Measurements from ENCODE around the gene USP31.

Gene USP31

GRCh38 chr16:23149267-23149992 is at the start of gene USP31:
Gene USP31 (minus strand): TSS chr16:23149452. CDS start chr16:23149270, 182 bp downstream.
- in situ Hi-C loops (cut with MboI; ENCODE audit: low sequenced_read_pairs) = no loop called here

GRCh38 chr16:23196539-23196938 is 47.3 kb upstream of the USP31 start:
- in situ Hi-C loops (cut with MboI; ENCODE audit: low sequenced_read_pairs) = no loop called here

DNA sequence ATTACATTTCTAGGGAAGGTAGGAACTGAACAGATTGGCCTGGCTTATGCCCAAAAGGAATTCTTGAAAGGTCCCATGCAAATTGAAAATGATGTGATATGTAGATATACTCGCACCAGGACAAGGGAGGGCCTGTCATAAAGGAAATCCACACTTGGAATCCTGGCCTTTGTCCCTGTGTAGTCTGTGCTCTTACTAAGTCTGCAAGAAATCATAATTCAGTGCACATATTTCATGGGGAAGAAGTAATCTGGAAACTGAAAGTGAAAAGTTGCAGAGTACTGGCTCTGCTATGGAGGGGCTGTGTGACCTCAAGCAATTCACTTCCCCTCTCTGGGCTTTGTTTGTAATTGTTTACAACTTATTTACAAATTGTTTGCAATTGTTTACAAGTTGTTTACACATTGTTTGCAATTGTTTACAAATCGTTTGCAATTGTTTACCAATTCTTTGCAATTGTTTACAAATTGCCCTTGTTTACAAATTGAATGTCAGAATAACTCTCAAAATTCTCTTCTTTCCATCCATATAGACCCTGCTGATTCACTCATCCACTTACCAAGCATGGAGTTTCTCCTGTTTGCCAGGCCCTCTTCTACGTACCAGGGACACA is 46.2 kb upstream of the USP31 start:
- in situ Hi-C loops (cut with MboI; ENCODE audit: low sequenced_read_pairs) = no loop called here

GRCh38 chr16:23194497-23195221 is 45.4 kb upstream of the USP31 start:
- in situ Hi-C loops (cut with MboI; ENCODE audit: low sequenced_read_pairs) = no loop called here

GRCh38 chr16:23188911-23189310 is 39.7 kb upstream of the USP31 start:
- in situ Hi-C loops (cut with MboI; ENCODE audit: low sequenced_read_pairs) = no loop called here

GRCh38 chr16:23187341-23187740 is 38.1 kb upstream of the USP31 start:
- in situ Hi-C loops (cut with MboI; ENCODE audit: low sequenced_read_pairs) = no loop called here

- in situ Hi-C loops (cut with MboI; ENCODE audit: low sequenced_read_pairs) = no loop called here
Measured at GRCh38 chr16:23186171-23186570, 36.9 kb upstream of the USP31 start.

GRCh38 chr16:23185656-23186055 is 36.4 kb upstream of the USP31 start:
- in situ Hi-C loops (cut with MboI; ENCODE audit: low sequenced_read_pairs) = no loop called here

DNA sequence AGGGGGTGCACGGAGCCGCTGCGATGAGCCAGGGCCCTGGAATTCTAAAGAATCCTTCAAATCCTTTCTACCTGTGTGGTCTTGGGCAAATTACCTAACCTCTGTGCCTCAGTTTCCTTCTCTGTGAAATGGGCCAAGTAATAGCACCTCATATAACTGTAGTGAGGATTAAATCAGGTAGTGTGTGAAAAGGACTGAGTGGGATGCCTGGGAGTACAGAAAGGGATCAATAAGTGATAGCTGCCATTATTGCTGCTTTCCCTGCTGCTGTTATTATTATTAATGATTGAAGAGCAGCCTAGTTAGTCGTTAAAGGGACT is 34.3 kb upstream of the USP31 start:
- in situ Hi-C loops (cut with MboI; ENCODE audit: low sequenced_read_pairs) = no loop called here

- in situ Hi-C loops (cut with MboI; ENCODE audit: low sequenced_read_pairs) = no loop called here
Measured at GRCh38 chr16:23182679-23183542, 33.7 kb upstream of the USP31 start, which contains the start of gene SCNN1G. Gene SCNN1G (plus strand): TSS chr16:23182745. CDS start chr16:23186272, 3,527 bp downstream.

DNA sequence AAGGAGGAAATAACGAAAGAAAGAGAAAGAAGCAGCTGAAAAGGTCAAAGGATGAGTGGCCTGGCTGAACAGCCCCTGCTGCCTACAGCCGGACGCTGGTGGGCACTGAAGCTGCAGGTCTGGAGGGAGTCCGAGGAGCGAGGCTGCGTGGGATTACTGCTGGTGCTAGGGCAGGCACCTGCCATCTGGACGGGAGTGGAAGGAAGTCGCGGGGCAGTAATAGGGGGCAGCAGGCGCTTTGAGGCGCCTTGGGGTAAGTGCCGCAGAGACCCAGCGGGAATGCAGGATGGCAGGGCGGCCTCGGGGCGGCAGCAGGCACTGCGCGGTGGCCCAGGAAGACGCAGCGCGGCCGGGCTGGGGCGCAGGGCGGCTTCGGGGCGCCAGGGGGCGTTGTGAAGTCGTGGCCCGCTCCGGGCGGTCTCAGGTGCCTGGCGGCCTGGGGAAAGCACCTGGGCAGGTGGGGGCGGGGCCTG is 33.0 kb upstream of the USP31 start:
- in situ Hi-C loops (cut with MboI; ENCODE audit: low sequenced_read_pairs) = no loop called here

- in situ Hi-C loops (cut with MboI; ENCODE audit: low sequenced_read_pairs) = no loop called here
Measured at GRCh38 chr16:23181506-23181905, 32.3 kb upstream of the USP31 start.

GRCh38 chr16:23175651-23176050 is 26.4 kb upstream of the USP31 start:
- in situ Hi-C loops (cut with MboI; ENCODE audit: low sequenced_read_pairs) = no loop called here

DNA sequence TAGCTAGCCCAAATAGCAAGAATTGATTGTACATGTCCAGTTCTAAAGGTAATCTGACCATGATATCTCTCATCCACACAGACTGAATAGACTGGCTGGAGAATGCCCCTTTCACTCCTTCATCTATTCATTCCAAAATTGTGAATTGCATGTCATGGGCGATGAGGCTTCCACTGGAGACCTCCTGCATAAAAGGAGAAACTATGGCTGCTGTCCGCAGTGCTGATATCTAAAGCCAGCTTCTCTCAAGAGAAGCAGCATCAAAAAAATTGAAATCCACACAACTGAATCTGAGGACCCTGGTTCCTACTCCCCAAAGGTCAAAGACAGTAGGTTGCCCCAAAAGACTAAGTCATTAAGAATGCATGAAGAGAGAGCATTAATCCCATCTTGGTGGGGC is 25.4 kb upstream of the USP31 start:
- in situ Hi-C loops (cut with MboI; ENCODE audit: low sequenced_read_pairs) = no loop called here

- in situ Hi-C loops (cut with MboI; ENCODE audit: low sequenced_read_pairs) = no loop called here
Measured at GRCh38 chr16:23172994-23173393, 23.7 kb upstream of the USP31 start.

DNA sequence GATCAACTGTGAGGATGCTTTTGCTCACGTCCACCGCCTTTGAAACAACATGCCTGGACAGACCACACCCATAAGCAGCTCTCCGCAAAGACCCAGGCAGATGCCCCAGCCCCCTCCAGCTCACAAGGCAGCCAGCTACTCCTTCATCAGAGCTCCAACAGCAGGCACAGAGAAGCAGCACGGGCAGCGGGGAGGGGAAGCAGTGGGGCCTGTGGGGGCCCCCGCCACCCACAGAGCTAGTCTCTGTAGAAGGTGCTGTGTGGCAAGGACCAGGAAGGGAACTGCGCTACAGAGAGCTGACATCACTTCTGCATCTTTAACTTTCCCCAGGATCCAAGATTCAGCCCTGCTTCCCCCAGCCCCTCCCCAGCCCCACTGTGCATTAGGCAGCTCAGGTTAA is 23.3 kb upstream of the USP31 start:
- in situ Hi-C loops (cut with MboI; ENCODE audit: low sequenced_read_pairs) = no loop called here

DNA sequence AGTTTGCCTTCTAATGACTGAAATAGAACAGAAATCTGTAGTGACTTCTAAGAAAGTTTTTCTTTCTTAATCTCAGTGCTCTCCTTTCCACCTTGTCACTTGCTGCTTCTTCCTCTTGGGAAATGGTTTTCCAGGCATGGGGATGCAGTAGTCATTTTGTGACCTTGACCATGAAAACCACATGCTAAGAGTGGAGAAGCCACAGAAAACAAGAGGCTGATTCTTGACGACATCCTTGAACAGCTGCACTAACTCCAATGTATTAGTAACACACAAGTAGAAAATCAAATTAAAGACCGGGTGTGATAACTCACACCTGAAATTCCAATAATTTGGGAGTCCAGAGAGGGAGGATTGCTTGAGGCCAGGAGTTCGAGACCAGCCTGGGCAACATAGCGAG is 15.5 kb upstream of the USP31 start:
- in situ Hi-C loops (cut with MboI; ENCODE audit: low sequenced_read_pairs) = no loop called here

DNA sequence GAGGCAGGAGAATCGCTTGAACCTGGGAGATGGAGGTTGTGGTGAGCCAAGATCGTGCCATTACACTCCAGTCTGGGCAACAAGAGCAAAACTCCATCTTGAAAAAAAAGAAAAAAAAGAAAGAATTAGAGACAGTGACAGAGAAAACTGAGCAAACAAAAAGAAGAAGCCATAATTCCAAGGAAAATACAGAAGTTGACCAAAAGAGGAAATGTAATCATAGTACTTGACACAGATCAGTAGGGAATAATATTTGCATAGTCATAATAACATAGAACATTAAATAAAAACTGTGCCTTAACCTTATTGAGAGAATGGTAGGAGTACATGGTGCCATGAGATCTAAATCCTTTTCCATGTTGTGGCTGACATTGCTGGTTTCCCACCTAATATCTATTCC is 14.7 kb upstream of the USP31 start:
- in situ Hi-C loops (cut with MboI; ENCODE audit: low sequenced_read_pairs) = no loop called here

- in situ Hi-C loops (cut with MboI; ENCODE audit: low sequenced_read_pairs) = no loop called here
Measured at GRCh38 chr16:23160574-23160973, 11.3 kb upstream of the USP31 start.

- in situ Hi-C loops (cut with MboI; ENCODE audit: low sequenced_read_pairs) = no loop called here
Measured at GRCh38 chr16:23160082-23160481, 10.8 kb upstream of the USP31 start.

DNA sequence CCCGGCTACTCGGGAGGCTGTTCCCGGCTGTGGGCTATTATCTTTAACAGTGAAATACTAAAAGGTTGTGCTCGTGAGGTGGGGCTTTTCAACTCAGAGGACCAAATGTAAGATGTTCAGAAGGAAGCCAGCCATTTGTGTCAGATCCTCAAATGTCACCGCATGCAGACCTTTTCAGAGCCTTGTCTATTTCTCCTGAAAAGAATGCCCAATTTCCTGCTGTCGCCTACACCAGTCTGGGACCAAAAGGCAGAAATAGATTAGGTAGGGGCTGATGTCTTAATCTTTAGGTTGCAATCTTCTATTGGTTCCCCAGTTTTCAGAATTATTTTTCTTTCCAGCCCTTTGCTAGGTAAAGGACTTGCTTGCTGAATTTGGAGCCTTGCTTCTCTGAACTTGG is 8.9 kb upstream of the USP31 start:
- in situ Hi-C loops (cut with MboI; ENCODE audit: low sequenced_read_pairs) = no loop called here
